ENCODE results near the gene PACRGL.

- TF ChIP-seq, protein P1, sequence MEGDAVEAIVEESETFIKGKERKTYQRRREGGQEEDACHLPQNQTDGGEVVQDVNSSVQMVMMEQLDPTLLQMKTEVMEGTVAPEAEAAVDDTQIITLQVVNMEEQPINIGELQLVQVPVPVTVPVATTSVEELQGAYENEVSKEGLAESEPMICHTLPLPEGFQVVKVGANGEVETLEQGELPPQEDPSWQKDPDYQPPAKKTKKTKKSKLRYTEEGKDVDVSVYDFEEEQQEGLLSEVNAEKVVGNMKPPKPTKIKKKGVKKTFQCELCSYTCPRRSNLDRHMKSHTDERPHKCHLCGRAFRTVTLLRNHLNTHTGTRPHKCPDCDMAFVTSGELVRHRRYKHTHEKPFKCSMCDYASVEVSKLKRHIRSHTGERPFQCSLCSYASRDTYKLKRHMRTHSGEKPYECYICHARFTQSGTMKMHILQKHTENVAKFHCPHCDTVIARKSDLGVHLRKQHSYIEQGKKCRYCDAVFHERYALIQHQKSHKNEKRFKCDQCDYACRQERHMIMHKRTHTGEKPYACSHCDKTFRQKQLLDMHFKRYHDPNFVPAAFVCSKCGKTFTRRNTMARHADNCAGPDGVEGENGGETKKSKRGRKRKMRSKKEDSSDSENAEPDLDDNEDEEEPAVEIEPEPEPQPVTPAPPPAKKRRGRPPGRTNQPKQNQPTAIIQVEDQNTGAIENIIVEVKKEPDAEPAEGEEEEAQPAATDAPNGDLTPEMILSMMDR (IDR thresholded peaks at IDR 0.05), result no peak
- no peak for TF ChIP-seq POLR2A (IDR thresholded peaks at IDR 0.05)
- no peak for TF ChIP-seq POLR2AphosphoS5 (IDR thresholded peaks at IDR 0.05)
These were observed 24.7 kb downstream of the PACRGL start for GRCh38 chr4:20724915-20725314.

All from sigmoid colon (tissue), 4 donors.